ENCODE measurements around the gene RAD54L2. TPM values are rescaled to one million over a fixed set of nuclear protein-coding genes. Genes with fewer than 3 reads are reported as not detected.

The RAD54L2 gene
- total RNA-seq, 2 donors from 2014 or later = 12.9 to 33.1 TPM

- Histone ChIP-seq H3K4me1 (replicated peaks) (no peaks in the 10 kb centered on the region), H3K4me3 (no peak overlapping the region), H3K27ac (no peak overlapping the region), H3K9me3 (no peaks in the 10 kb centered on the region), H3K27me3 (replicated peaks; ENCODE audit: insufficient read depth) (no peaks in the 10 kb centered on the region), H3K36me3 (no peaks in the 10 kb centered on the region)
- TF ChIP-seq CTCF (IDR thresholded peaks at IDR 0.05) (no peak), POLR2A (IDR thresholded peaks at IDR 0.05) (no peak), POLR2AphosphoS5 (IDR thresholded peaks at IDR 0.05) (no peak)
- WGBS = 39% methylated on average over 2 of the region's 2 CpGs
- intact Hi-C loops (cut with DNase I) = no loop called here
- no peak for DNase-seq (ENCODE audit: low spot score)
Measured at GRCh38 chr3:51568036-51568435, 29.5 kb downstream of the RAD54L2 start.

- H3K27ac ChIP-seq = no peak overlapping the region
- no peak for TF ChIP-seq CTCF (IDR thresholded peaks at IDR 0.05)
- no peak for TF ChIP-seq POLR2AphosphoS5 (IDR thresholded peaks at IDR 0.05)
- TF ChIP-seq POLR2A (IDR thresholded peaks at IDR 0.05) = no peak
- no peaks in the 10 kb centered on the region for H3K27me3 ChIP-seq (replicated peaks; ENCODE audit: insufficient read depth)
- no peaks in the 10 kb centered on the region for H3K9me3 ChIP-seq
- no peaks in the 10 kb centered on the region for H3K36me3 ChIP-seq
- DNase-seq (ENCODE audit: low spot score) = no peak
- no peak overlapping the region for H3K4me3 ChIP-seq
- intact Hi-C loops (cut with DNase I) = no loop called here
- H3K4me1 ChIP-seq (replicated peaks) = no peaks in the 10 kb centered on the region
Measured at GRCh38 chr3:51568996-51569395, 30.5 kb downstream of the RAD54L2 start.

GRCh38 chr3:51578238-51578637, 39.7 kb downstream of the RAD54L2 start:
- no peaks in the 10 kb centered on the region for H3K9me3 ChIP-seq
- no peaks in the 10 kb centered on the region for H3K36me3 ChIP-seq
- 98% methylated on average over 4 of the region's 4 CpGs for WGBS
- H3K27me3 ChIP-seq (replicated peaks; ENCODE audit: insufficient read depth) = no peaks in the 10 kb centered on the region
- TF ChIP-seq POLR2A (IDR thresholded peaks at IDR 0.05) (no peak), CTCF (IDR thresholded peaks at IDR 0.05) (no peak), POLR2AphosphoS5 (IDR thresholded peaks at IDR 0.05) (no peak)
- H3K4me1 ChIP-seq (replicated peaks) = no peaks in the 10 kb centered on the region
- H3K4me3 ChIP-seq = no peak overlapping the region
- intact Hi-C loops (cut with DNase I) = no loop called here
- no peak for DNase-seq (ENCODE audit: low spot score)
- H3K27ac ChIP-seq = no peak overlapping the region

GRCh38 chr3:51580418-51580817, 41.9 kb downstream of the RAD54L2 start:
- no peak for DNase-seq (ENCODE audit: low spot score)
- Histone ChIP-seq H3K27ac (no peak overlapping the region), H3K27me3 (replicated peaks; ENCODE audit: insufficient read depth) (no peaks in the 10 kb centered on the region), H3K36me3 (no peaks in the 10 kb centered on the region), H3K4me3 (no peak overlapping the region), H3K9me3 (no peaks in the 10 kb centered on the region), H3K4me1 (replicated peaks) (no peaks in the 10 kb centered on the region)
- intact Hi-C loops (cut with DNase I) = no loop called here
- TF ChIP-seq CTCF (IDR thresholded peaks at IDR 0.05) (no peak), POLR2AphosphoS5 (IDR thresholded peaks at IDR 0.05) (no peak), POLR2A (IDR thresholded peaks at IDR 0.05) (no peak)
- WGBS = 59% methylated on average over 2 of the region's 2 CpGs

GRCh38 chr3:51581524-51581923, 43.0 kb downstream of the RAD54L2 start:
- no peak for DNase-seq (ENCODE audit: low spot score)
- H3K27me3 ChIP-seq (replicated peaks; ENCODE audit: insufficient read depth) = no peaks in the 10 kb centered on the region
- 93% methylated on average over 4 of the region's 4 CpGs for WGBS
- H3K27ac ChIP-seq = no peak overlapping the region
- H3K4me3 ChIP-seq = no peak overlapping the region
- TF ChIP-seq POLR2AphosphoS5 (IDR thresholded peaks at IDR 0.05) (no peak), CTCF (IDR thresholded peaks at IDR 0.05) (no peak), POLR2A (IDR thresholded peaks at IDR 0.05) (no peak)
- H3K4me1 ChIP-seq (replicated peaks) = no peaks in the 10 kb centered on the region
- H3K9me3 ChIP-seq = no peaks in the 10 kb centered on the region
- intact Hi-C loops (cut with DNase I) = no loop called here
- H3K36me3 ChIP-seq = no peaks in the 10 kb centered on the region

Data from prostate gland (tissue), 2 donors.